Muscle layer of colon (tissue), 2 donors: ENCODE results near the gene LPP.

Experiments
- H3K27ac ChIP-seq: one replicate; pipeline ENCODE4 v1.7.0; 2013; ENCODE audit warnings: low read depth, mild to moderate bottlenecking, low read length, moderate library complexity
- H3K27me3 ChIP-seq, 2 donors: one replicate each; pipeline ENCODE4 v1.7.0; 2013; ENCODE audit warnings: low read length in 2 of 2, mild to moderate bottlenecking in 2 of 2; ENCODE audit not compliant: insufficient read depth in 2 of 2, control insufficient read depth in 1 of 2
- H3K36me3 ChIP-seq: one replicate; pipeline ENCODE4 v1.7.0; 2013; ENCODE audit warnings: mild to moderate bottlenecking, low read length; ENCODE audit not compliant: insufficient read depth
- H3K4me1 ChIP-seq: one replicate; pipeline ENCODE4 v1.7.0; 2013; ENCODE audit warnings: mild to moderate bottlenecking, low read length; ENCODE audit not compliant: insufficient read depth
- H3K4me3 ChIP-seq, 2 donors: one replicate each; pipeline ENCODE4 v1.7.0; 2013; ENCODE audit warnings: low read length in 2 of 2, low read depth in 1 of 2, mild to moderate bottlenecking in 1 of 2, moderate library complexity in 1 of 2
- H3K9ac ChIP-seq: one replicate; pipeline ENCODE4 v1.7.0; 2013; ENCODE audit warnings: low read length
- H3K9me3 ChIP-seq: one replicate; pipeline ENCODE4 v1.7.0; 2013; ENCODE audit warnings: mild to moderate bottlenecking, low read length
- donor health status: abdominal sarcoma.
- donor health status: Adenocarcinoma of cecum.

The LPP gene

GRCh38 chr3:188482929-188483328, 329.0 kb downstream of the LPP start:
- no peaks in the 10 kb centered on the region for H3K27me3 ChIP-seq
- no peak overlapping the region for H3K4me3 ChIP-seq
- no peaks in the 10 kb centered on the region for H3K9me3 ChIP-seq
- H3K27ac ChIP-seq: no peak overlapping the region
- H3K4me1 ChIP-seq: peaks cover 45% of the 10 kb centered on the region
- no peak overlapping the region for H3K9ac ChIP-seq
- H3K36me3 ChIP-seq: peaks cover 16% of the 10 kb centered on the region

GRCh38 chr3:188486126-188486525, 332.2 kb downstream of the LPP start:
- Histone ChIP-seq H3K36me3 (peaks cover 16% of the 10 kb centered on the region), H3K27ac (no peak overlapping the region), H3K27me3 (no peaks in the 10 kb centered on the region), H3K9ac (no peak overlapping the region), H3K9me3 (no peaks in the 10 kb centered on the region), H3K4me1 (peaks cover 43% of the 10 kb centered on the region), H3K4me3 (no peak overlapping the region)

GRCh38 chr3:188486952-188487351, 333.0 kb downstream of the LPP start:
- H3K9ac ChIP-seq: no peak overlapping the region
- H3K27ac ChIP-seq: no peak overlapping the region
- peaks cover 16% of the 10 kb centered on the region for H3K36me3 ChIP-seq
- no peaks in the 10 kb centered on the region for H3K9me3 ChIP-seq
- no peaks in the 10 kb centered on the region for H3K27me3 ChIP-seq
- H3K4me1 ChIP-seq: peaks cover 43% of the 10 kb centered on the region
- H3K4me3 ChIP-seq: no peak overlapping the region

DNA sequence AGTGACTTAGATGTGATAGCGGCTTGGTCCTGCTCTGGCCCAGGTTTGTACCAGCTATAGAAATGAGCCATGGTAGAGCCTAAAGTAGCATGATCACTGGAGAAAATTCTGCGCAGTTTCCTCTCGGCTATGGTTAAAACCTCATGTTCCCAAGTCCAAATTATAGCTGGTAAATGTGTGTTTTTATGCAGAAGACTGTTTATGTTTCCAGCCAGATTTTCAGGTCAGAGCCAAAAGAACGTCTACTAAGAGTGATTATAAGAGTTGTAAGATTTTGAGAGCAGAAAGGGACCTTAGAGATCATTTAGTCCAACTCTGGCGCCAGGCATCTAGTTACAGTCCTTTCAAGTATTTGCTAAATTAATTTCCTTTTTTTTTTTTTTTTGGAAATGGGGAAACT, 333.7 kb downstream of the LPP start:
- no peaks in the 10 kb centered on the region for H3K27me3 ChIP-seq
- no peak overlapping the region for H3K4me3 ChIP-seq
- H3K36me3 ChIP-seq: peaks cover 16% of the 10 kb centered on the region
- H3K9me3 ChIP-seq: no peaks in the 10 kb centered on the region
- no peak overlapping the region for H3K27ac ChIP-seq
- H3K9ac ChIP-seq: no peak overlapping the region
- peaks cover 39% of the 10 kb centered on the region for H3K4me1 ChIP-seq

DNA sequence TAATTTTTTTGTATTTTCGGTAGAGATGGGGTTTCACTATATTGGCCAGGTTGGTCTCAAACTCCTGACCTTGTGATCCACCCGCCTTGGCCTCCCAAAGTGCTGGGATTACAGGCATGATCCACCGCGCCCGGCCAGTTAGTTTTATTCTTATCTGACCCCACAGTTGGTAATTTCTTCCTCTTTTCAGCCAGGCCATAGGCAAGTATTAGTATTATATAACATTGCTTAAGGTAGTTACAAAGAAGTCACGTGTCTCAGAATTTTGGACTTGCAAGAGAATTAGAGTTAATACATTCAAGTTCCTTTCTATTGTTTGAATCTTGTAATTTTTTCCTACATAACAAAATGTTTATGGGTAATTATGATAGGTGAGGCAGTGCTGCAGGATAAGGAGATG, 334.8 kb downstream of the LPP start:
- Histone ChIP-seq H3K9me3 (no peaks in the 10 kb centered on the region), H3K27ac (no peak overlapping the region), H3K4me3 (no peak overlapping the region), H3K9ac (no peak overlapping the region), H3K4me1 (peaks cover 29% of the 10 kb centered on the region), H3K27me3 (no peaks in the 10 kb centered on the region), H3K36me3 (peaks cover 16% of the 10 kb centered on the region)

DNA sequence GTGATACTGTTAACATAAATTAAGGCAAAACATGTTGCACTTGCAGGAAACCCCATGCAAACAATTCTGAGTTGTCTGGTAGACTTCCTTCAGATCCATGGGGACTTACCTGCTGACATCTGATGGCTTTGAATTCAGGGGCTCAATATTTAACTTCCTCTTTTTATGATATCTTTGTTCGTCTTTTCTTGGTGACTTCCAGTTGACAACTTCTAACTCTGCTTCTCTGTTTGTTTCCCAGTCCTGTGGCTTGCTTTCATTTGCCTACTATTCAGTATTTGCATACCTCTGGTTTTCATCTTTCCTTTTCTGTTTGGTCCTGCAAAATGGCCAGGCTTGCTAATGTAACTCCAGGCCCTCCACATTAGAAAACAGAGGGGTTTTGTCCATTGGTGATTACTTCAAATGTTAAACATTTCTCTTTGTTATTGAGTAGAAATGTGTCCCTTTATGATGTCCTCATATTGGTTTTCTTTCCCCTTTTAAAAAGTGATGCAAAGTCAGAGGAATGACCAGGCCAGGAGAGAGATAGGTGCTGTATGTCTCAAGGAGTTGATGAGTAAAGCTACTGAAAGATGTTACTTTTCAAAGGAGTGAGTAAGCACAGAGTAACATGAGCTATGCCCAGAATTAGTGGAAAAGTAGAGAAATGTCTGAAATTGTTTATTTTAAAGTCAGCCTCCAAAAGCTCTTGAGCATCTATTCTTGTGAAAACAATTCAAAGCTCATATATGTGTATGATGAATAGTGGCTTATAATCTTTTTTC, 335.9 kb downstream of the LPP start:
- no peak overlapping the region for H3K27ac ChIP-seq
- H3K4me3 ChIP-seq: no peak overlapping the region
- H3K9ac ChIP-seq: no peak overlapping the region
- no peaks in the 10 kb centered on the region for H3K9me3 ChIP-seq
- peaks cover 10% of the 10 kb centered on the region for H3K36me3 ChIP-seq
- no peaks in the 10 kb centered on the region for H3K27me3 ChIP-seq
- H3K4me1 ChIP-seq: peaks cover 34% of the 10 kb centered on the region

GRCh38 chr3:188490416-188490815, 336.5 kb downstream of the LPP start:
- no peak overlapping the region for H3K27ac ChIP-seq

DNA sequence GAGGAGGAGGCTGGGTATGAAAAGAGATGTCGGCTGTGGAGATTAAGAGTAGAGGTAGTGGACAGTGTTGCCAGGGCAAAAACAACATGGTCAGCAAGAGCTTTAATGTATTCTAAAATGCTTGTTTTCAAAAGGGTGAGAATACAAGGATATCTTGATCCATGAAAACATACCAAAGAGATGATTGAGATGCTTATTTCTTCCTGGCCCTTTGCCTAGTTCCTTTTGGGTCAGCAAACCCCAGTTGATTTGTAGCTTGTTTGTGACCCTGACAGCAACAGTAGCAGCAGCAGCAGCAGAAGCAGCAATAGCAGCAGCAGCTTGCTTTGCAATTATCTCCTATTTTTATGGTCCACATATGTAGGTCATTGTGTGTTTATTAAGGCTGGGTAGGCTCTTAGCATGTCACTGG, 337.3 kb downstream of the LPP start:
- H3K36me3 ChIP-seq: peaks cover 2% of the 10 kb centered on the region
- no peaks in the 10 kb centered on the region for H3K27me3 ChIP-seq
- H3K4me3 ChIP-seq: no peak overlapping the region
- H3K9me3 ChIP-seq: no peaks in the 10 kb centered on the region
- no peak overlapping the region for H3K9ac ChIP-seq
- H3K27ac ChIP-seq: no peak overlapping the region
- peaks cover 34% of the 10 kb centered on the region for H3K4me1 ChIP-seq

More at GRCh38 chr3:188490416-188490815, 336.5 kb downstream of the LPP start:
- Histone ChIP-seq H3K9ac (no peak overlapping the region), H3K4me3 (no peak overlapping the region), H3K27me3 (no peaks in the 10 kb centered on the region), H3K4me1 (peaks cover 34% of the 10 kb centered on the region), H3K9me3 (no peaks in the 10 kb centered on the region), H3K36me3 (peaks cover 6% of the 10 kb centered on the region)

DNA sequence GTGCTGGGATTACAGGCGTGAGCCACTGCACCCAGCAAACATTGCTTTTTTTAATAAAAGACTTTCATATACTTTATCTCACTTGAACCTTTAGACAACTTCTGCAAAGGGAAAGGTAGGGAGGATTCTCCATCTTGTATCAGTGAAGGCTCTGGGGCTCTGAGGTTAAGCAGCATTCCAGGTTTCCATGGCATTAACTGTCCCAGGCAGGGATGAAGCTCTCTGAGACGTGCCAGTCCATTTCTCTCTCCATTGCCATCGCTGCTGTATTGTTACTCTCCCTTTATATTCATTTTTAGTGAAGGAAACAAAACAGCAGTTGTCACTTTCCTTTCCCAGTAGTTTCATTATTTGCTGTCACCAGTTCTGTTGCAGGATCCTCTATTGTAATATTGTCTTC, 342.4 kb downstream of the LPP start:
- no peaks in the 10 kb centered on the region for H3K9me3 ChIP-seq
- H3K4me3 ChIP-seq: no peak overlapping the region
- H3K9ac ChIP-seq: no peak overlapping the region
- peaks cover 16% of the 10 kb centered on the region for H3K4me1 ChIP-seq
- H3K27ac ChIP-seq: no peak overlapping the region
- H3K36me3 ChIP-seq: no peaks in the 10 kb centered on the region
- H3K27me3 ChIP-seq: no peaks in the 10 kb centered on the region

- Histone ChIP-seq H3K4me3 (no peak overlapping the region), H3K27ac (no peak overlapping the region), H3K27me3 (no peaks in the 10 kb centered on the region), H3K36me3 (no peaks in the 10 kb centered on the region), H3K9me3 (no peaks in the 10 kb centered on the region), H3K4me1 (peaks cover 10% of the 10 kb centered on the region), H3K9ac (no peak overlapping the region)
Measured at GRCh38 chr3:188497021-188497420, 343.1 kb downstream of the LPP start.

DNA sequence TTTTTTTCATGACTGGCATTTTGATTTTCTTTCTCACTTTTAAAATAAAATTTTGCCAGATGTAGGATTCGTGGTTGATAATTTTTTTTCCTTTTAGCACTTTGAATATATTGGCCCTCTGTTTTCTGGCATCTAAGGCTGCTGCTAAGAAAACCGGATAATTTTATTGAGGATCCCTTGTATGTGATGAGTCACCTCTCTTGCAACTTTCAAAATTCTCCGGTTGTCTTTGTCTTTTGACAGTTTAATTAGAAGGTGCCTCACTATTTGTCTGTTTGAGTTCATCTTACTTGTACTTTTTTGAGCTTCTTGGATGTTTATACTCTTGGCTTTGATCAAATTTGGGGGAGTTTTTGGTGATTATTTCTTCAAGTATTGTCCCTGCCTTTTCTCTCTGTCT, 349.7 kb downstream of the LPP start:
- Histone ChIP-seq H3K9ac (no peak overlapping the region), H3K9me3 (no peaks in the 10 kb centered on the region), H3K4me3 (no peak overlapping the region), H3K36me3 (no peaks in the 10 kb centered on the region), H3K27ac (no peak overlapping the region), H3K4me1 (peaks cover 18% of the 10 kb centered on the region), H3K27me3 (no peaks in the 10 kb centered on the region)

- Histone ChIP-seq H3K27me3 (no peaks in the 10 kb centered on the region), H3K4me3 (no peak overlapping the region), H3K9me3 (no peaks in the 10 kb centered on the region), H3K9ac (no peak overlapping the region), H3K27ac (no peak overlapping the region), H3K36me3 (no peaks in the 10 kb centered on the region), H3K4me1 (peaks cover 20% of the 10 kb centered on the region)
Measured at GRCh38 chr3:188505151-188505550, 351.2 kb downstream of the LPP start.
